WTC11 (cell line): ENCODE data around the gene ETFB.

Source experiments
- CREM ChIP-seq: sonication (generic); formaldehyde crosslinking; IDR thresholded peaks from 2 replicates; pipeline ENCODE4 v1.8.1; 2022; ENCODE audit warnings: mild to moderate bottlenecking, missing genetic modification reagents, moderate library complexity
- CTCF ChIP-seq: fragments of 200-600 bp; IDR thresholded peaks from 2 replicates; pipeline ENCODE4 v1.8.0; 2022; ENCODE audit warnings: antibody characterized with exemption
- PRDM15 ChIP-seq: sonication (generic); formaldehyde crosslinking; IDR thresholded peaks from 2 replicates; pipeline ENCODE4 v1.8.0; 2022; ENCODE audit warnings: missing genetic modification reagents
- TEAD1 ChIP-seq: sonication (generic); formaldehyde crosslinking; IDR thresholded peaks from 2 replicates; pipeline ENCODE4 v1.8.0; 2022; ENCODE audit warnings: mild to moderate bottlenecking, missing genetic modification reagents
- USF1 ChIP-seq: sonication (generic); formaldehyde crosslinking; IDR thresholded peaks from 2 replicates; pipeline ENCODE4 v1.8.0; 2022; ENCODE audit warnings: mild to moderate bottlenecking, missing genetic modification reagents
- ZBTB43 ChIP-seq: sonication (generic); formaldehyde crosslinking; IDR thresholded peaks from 2 replicates; pipeline ENCODE4 v1.8.1; 2023; ENCODE audit warnings: mild to moderate bottlenecking, missing genetic modification reagents
- ZNF121 ChIP-seq: sonication (generic); formaldehyde crosslinking; IDR thresholded peaks from 2 replicates; pipeline ENCODE4 v1.8.0; 2023; ENCODE audit warnings: missing genetic modification reagents
- ZNF317 ChIP-seq: sonication (generic); formaldehyde crosslinking; IDR thresholded peaks from 2 replicates; pipeline ENCODE4 v1.8.1; 2023; ENCODE audit warnings: low read depth, mild to moderate bottlenecking, moderate library complexity, missing genetic modification reagents, borderline replicate concordance

- TF ChIP-seq CTCF, result no peak
- TF ChIP-seq ZBTB43 (CRISPR knock-in tag), result 0 out of 2 replicates have a peak, but pooled peaks have one; percentile 9
- no peak for TF ChIP-seq ZNF121 (CRISPR knock-in tag)
- 0 out of 2 replicates have a peak, but pooled peaks have one; percentile 44 for TF ChIP-seq CREM (CRISPR knock-in tag)
- TF ChIP-seq USF1 (CRISPR knock-in tag), result peak; percentile 42; the same call in 1 of the 2 replicates
- peak; percentile 77; the same call in 1 of the 2 replicates for TF ChIP-seq TEAD1 (CRISPR knock-in tag)
- TF ChIP-seq PRDM15 (CRISPR knock-in tag), result no peak
- no peak for TF ChIP-seq ZNF317 (CRISPR knock-in tag)
These were observed 28.1 kb upstream of the ETFB start for GRCh38 chr19:51394050-51394836.
